ENCODE measurements around the gene TRIM61. TPM values are rescaled to one million over a fixed set of nuclear protein-coding genes. Genes with fewer than 3 reads are reported as not detected.

TRIM61 gene
- total and polyA plus RNA-seq, 2 of the 4 experiments (the other 2 are of a cell fraction): 1.5 to 4.7 TPM

GRCh38 chr4:165006886-165007285 is 29.4 kb upstream of the TRIM61 start:
- in situ Hi-C loops (cut with MboI; ENCODE audit: low sequenced_read_pairs) (no loop called here), intact Hi-C loops (cut with micrococcal nuclease) (no loop called here), dilution Hi-C loops (cut with HindIII; ENCODE audit: low sequenced_read_pairs, unreplicated experiment) (no loop called here)
- H2AFZ ChIP-seq (replicated peaks; ENCODE audit: low read length, poor library complexity): no peak overlapping the region
- H2BK15ac ChIP-seq (ENCODE audit: low read depth, low read length): no peak overlapping the region
- no peak overlapping the region for H3K56ac ChIP-seq (ENCODE audit: extremely low read depth, insufficient read depth, low read length)
- H3K4ac ChIP-seq (ENCODE audit: low read depth, low read length): no peak overlapping the region
- no peaks in the 10 kb centered on the region for H3K4me1 ChIP-seq (ENCODE audit: control insufficient read depth, insufficient read depth, low read length)
- no peak overlapping the region for H3K4me2 ChIP-seq (ENCODE audit: low read depth, low read length)
- no peaks in the 10 kb centered on the region for H3K79me1 ChIP-seq (ENCODE audit: low read depth in 1 of 2, low read length in 2 of 2)
- H2AK9ac ChIP-seq (replicated peaks; ENCODE audit: low read depth, low read length, poor library complexity): no peak overlapping the region
- no peak overlapping the region for H2BK20ac ChIP-seq (ENCODE audit: low read depth, low read length)
- no peak overlapping the region for H3K27ac ChIP-seq (ENCODE audit: insufficient read depth, low read length)
- BruUV-seq (replicated peaks): no TSS peak
- no peak overlapping the region for H2AK5ac ChIP-seq (ENCODE audit: low read depth, low read length)
- ATAC-seq (ENCODE audit: low read depth) (no peak), DNase-seq (no peak)
- no peak overlapping the region for H3K23ac ChIP-seq (ENCODE audit: low read depth, low read length)
- H3K9me1 ChIP-seq (ENCODE audit: insufficient read depth, low read length): no peaks in the 10 kb centered on the region
- POLR2A ChIA-PET (ENCODE audit: unreplicated experiment): no interaction called here
- no peak overlapping the region for H4K91ac ChIP-seq (ENCODE audit: insufficient read depth, low read depth, low read length)
- CTCF ChIA-PET: no interaction called here
- no peak overlapping the region for H2BK120ac ChIP-seq (ENCODE audit: low read depth, low read length)
- 40% methylated on average over 1 of the region's 5 CpGs; no CpG with 5 or more reads in 1 of the 2 experiments for WGBS, 2 experiments (ENCODE audit: extremely low coverage in 2 of 2, insufficient read length in 1 of 2)
- no peak overlapping the region for H3K9ac ChIP-seq (ENCODE audit: low read depth, low read length)
- H3K27me3 ChIP-seq (ENCODE audit: control insufficient read depth, insufficient read depth, low read length): no peaks in the 10 kb centered on the region
- H3K14ac ChIP-seq (replicated peaks; ENCODE audit: low read depth, low read length): no peak overlapping the region
- no peak for TF ChIP-seq RAD21 (IDR thresholded peaks at IDR 0.05; ENCODE audit: low read length)
- TF ChIP-seq FOS (IDR thresholded peaks at IDR 0.05; ENCODE audit: low read depth, low read length): no peak
- TF ChIP-seq USF2 (IDR thresholded peaks at IDR 0.05; ENCODE audit: low read depth, low read length): no peak
- no peak for TF ChIP-seq MXI1 (IDR thresholded peaks at IDR 0.05; ENCODE audit: borderline replicate concordance, low read depth, low read length)
- TF ChIP-seq ELK1 (IDR thresholded peaks at IDR 0.05; ENCODE audit: borderline replicate concordance, low read depth, low read length): no peak
- no peak for TF ChIP-seq CHD1 (IDR thresholded peaks at IDR 0.05; ENCODE audit: low read depth, low read length)
- TF ChIP-seq RFX5 (IDR thresholded peaks at IDR 0.05; ENCODE audit: low read depth, low read length): no peak
- H2BK5ac ChIP-seq (ENCODE audit: low read depth, low read length, poor library complexity, severe bottlenecking): no peak overlapping the region
- H3K18ac ChIP-seq (ENCODE audit: low read depth, low read length): no peak overlapping the region
- H4K20me1 ChIP-seq (ENCODE audit: insufficient read depth, low read length): no peaks in the 10 kb centered on the region
- no peaks in the 10 kb centered on the region for H3K9me3 ChIP-seq (ENCODE audit: control insufficient read depth, insufficient read depth, low read length)
- H3K36me3 ChIP-seq (ENCODE audit: control insufficient read depth, insufficient read depth, low read length): no peaks in the 10 kb centered on the region
- H3K4me3 ChIP-seq (ENCODE audit: insufficient read depth, low read depth, low read length): no peak overlapping the region
- H4K8ac ChIP-seq (ENCODE audit: low read depth in 2 of 2, low read length in 2 of 2): no peak overlapping the region
- no peak overlapping the region for H4K5ac ChIP-seq (ENCODE audit: low read depth, low read length)

Measured in IMR-90 (cell line).